Hippocampal formation (tissue), 2 donors: ENCODE data around the gene LAG3.
"Not testable (repeated sequence)": the region's sequence is repeated elsewhere in the genome, so short reads cannot be mapped to it uniquely, and the experiment has no call there.

ENCODE experiments used
- DNase-seq, 2 donors: peaks; one replicate each; lab custom pipeline; 2025; lab: John Stamatoyannopoulos, UW

Gene LAG3

DNA sequence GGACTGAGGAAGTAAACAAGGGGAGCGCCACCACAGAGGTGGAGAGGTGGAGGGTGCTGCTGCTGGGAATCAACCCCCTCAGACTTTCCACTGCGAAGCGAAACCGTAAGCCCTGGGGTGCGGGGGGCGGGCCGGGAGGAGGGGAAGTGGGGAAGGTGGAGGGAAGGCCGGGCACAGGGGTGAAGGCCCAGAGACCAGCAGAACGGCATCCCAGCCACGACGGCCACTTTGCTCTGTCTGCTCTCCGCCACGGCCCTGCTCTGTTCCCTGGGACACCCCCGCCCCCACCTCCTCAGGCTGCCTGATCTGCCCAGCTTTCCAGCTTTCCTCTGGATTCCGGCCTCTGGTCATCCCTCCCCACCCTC, at the start of gene LAG3:
Gene LAG3, plus strand, starts transcription at position 190 of the 365 bp plus-strand sequence. CDS start 333 bp downstream, outside the sequence.
- DNase-seq, result no peak

DNA sequence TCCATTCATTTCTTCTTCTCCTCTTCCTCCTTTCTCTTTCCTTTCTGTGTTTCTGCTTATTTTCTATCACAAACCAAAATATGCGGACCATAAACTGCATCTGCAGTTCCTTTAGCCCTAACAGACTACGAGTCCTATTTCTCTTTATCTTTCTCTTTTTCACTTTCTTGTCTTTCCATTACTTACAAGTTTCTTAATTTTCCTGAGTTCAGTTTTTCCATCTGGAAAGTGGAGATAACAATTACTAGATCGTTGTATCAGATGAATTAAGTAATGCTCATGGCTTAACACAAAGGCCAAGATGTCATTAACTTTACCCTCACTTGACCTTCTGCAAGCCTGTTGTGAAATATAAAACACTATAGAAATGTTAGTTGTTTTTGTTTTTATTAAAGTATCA, 49.5 kb upstream of the LAG3 start:
- DNase-seq, result no peak

DNA sequence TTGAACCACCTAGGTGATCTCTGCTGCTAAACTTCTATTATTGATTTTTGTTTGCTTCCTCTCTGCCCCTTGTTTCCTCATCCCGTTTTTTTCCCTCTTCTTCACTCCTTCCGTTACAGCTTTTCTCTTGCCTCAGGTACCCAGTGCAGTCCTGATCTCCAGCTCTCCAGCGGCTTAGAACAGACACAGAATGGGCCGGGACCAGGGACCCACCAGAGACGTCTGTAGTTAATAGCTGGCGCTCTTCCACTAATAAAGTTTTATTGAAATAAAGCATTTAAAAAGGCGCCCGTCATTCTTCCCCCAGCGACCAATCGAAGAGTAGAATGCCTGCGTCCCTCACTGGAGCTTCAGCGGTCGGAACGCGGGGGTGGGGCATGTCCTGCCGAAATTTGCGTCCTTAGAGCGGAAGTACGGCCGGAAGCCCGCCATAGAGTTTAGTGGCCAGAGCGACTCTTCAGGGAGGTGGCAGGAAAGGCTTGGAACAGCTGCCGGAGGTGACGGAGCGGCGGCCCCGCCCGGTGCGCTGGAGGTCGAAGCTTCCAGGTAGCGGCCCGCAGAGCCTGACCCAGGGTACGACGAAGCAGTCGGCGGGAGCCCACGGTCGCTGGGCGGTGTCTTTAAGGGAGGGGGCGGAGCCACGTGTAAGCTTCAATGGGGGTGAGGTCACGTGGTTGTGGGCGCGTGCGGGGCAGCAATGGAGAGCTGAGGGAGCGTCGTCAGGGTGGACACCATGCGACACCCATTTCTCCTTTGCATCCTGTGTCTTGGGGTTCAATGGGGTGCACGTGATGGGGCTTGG, 48.5 kb upstream of the LAG3 start, which contains the start of gene COPS7A:
Gene COPS7A, plus strand, starts transcription at position 440 of the 802 bp plus-strand sequence. CDS start 611 bp downstream, outside the sequence.
- peak; percentile 97 for DNase-seq

DNA sequence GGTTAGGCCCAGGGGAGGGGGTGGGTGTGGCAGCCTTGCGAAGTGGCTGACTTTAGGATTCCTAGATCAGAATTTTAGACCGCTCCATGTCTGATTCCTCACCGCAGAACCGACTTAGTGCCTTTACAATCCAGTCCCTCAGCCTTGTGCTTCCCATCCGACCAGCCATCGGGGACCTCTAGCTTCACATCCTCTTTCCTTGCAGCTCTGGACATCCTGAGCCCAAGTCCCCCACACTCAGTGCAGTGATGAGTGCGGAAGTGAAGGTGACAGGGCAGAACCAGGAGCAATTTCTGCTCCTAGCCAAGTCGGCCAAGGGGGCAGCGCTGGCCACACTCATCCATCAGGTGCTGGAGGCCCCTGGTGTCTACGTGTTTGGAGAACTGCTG, 47.9 kb upstream of the LAG3 start:
- DNase-seq, result peak in 1 of 2 donors; percentile 31

DNA sequence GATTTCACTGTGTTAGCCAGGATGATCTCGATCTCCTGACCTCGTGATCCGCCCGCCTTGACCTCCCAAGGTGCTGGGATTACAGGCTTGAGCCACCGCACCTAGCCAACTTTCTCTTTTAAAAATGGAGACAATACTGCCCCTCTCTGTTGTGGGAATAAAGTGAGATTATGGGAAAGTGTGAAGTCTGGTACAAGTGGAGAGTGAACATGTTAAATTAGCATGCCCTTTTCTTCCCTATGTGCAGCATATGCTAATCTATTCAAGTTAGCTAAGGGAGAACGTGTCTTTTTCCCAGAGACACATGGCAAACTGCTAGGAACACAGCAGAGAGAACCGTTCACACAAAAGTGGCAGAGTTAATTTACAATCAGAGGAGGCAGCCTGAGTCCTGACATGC, 47.0 kb upstream of the LAG3 start:
- no peak for DNase-seq

DNA sequence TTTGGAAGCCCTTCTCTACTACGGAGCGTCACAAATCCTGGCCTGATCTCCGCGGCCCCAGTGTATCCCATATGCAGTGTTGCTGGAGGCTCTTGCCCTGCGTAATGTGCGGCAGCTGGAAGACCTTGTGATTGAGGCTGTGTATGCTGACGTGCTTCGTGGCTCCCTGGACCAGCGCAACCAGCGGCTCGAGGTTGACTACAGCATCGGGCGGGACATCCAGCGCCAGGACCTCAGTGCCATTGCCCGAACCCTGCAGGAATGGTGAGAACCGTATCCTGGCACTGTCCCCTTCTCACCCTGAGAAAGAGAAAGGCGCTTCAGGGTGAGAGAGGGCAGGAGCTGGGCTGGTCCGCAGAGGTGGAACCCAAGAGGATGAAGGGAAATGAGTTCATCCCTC, 43.1 kb upstream of the LAG3 start:
- DNase-seq, result no peak

DNA sequence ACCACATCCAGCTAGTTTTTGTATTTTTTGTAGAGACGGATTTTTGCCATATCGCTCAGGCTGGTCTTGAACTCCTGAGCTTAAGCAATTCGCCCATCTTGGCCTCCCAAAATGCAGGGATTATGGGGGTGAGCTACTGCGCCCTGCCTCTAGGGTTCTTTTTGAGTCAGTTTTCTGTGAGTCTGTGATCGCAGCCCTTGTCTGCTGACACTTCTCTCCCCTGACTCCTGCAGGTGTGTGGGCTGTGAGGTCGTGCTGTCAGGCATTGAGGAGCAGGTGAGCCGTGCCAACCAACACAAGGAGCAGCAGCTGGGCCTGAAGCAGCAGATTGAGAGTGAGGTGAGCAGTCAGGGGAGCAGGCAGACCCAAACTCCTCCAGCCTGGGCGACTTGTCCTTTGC, 42.2 kb upstream of the LAG3 start:
- DNase-seq, result no peak

DNA sequence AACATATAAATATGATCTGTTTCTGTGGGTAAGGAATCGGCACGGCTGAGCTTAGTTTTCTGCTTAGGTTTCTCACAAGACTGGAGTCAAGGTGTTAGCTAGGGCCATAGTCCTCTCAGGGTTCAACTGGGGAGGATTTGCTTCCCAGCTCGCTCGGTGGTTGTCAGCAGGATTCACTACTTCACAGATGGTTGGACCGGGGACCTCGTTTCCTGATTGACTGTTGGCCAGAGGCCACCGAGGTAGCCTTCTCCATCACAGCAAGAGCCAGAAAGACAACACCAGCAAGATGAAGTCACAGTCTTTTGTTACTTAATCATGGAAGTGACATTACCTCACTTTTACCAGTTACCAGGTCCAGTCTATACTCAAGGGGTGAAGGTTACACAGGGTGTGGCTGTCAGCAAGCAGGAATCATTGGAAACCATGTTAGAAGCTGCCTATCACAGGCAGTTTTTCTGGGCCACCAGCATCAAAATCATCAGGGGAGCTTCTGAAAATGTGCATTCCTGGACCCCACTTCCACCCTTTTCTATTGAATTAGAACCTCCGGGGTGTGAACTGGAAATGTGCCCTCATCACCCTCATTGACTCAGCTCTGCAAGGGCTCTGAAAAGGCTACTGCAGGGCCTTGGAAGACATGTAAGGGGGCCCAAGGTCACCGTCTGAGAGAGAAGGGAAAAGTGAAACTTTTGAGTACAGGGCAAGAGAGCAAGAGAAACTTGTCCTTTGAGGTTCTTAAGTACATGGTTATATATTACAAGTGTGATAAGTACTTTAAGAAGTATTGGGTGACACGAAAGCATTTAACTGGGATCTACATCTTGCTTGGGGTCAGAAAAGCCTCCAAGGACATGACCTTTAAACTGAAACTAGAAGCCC, 37.6 kb upstream of the LAG3 start:
- DNase-seq, result no peak

DNA sequence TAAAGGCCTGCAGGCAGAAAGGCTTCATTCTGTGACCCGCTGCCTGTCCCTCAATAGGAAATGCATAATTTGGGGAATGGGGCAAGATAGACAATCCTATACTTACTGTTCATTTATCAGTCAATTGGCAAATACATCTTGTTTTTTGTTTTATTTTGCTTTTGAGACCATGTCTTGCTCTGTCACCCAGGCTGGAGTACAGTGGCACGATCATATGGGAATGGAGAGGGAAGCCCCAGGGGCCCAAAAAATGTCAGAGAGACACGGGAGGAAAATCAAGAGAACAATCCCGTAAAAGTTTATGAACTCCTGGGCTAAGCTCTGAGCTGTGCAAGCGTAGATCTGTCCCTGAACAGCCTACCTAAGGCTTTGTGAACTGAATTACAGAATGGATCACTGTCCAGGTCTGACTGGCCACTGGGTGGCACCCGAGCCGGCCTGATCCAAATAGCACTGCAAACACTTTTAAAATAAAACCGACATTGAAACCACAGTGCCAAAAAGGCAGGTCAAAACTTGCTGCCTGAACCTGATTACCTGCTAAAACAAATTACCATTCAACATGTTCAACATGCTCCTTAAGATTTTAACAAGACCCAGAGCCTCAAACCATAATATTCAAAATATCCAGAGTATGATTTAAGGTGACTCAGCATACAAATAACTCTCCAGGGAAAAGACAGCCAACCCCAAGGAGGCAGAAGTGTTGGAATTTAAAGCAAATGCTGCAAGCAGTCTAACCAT, 36.7 kb upstream of the LAG3 start:
- DNase-seq, result peak in 1 of 2 donors; percentile 62

DNA sequence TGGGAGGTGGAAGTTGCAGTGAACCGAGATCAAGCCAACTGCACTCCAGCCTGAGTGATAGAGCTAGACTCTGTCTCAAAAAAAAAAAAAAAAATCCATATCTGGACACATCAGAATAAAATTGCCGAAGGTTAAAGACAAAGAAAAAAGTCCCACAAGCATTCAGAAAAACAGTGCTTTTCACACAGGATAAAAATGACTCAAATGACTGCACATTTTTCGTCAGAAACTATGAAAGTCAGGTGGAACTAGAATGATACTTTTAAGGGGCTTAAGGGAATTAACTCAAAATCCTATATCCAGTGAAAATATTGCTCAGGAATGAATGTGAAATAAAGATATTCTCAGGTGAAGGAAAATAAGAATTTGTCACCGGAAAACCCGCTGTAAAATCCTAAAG, 35.6 kb upstream of the LAG3 start:
- no peak for DNase-seq

DNA sequence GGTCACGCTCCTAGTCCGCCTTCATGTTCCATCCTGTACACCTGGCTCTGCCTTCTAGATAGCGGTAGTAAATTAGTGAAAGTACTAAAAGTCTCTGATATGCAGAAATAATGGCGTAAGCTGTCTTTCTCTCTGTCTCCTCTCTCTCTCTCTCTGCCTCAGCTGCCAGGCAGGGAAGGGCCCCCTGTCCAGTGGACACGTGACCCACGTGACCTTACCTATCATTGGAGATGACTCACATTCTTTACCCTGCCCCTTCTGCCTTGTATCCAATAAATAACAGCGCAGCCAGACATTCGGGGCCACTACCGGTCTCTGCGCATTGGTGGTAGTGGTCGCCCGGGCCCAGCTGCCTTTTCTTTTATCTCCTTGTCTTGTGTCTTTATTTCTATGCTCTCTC, 30.2 kb upstream of the LAG3 start:
- not testable (repeated sequence) for DNase-seq

DNA sequence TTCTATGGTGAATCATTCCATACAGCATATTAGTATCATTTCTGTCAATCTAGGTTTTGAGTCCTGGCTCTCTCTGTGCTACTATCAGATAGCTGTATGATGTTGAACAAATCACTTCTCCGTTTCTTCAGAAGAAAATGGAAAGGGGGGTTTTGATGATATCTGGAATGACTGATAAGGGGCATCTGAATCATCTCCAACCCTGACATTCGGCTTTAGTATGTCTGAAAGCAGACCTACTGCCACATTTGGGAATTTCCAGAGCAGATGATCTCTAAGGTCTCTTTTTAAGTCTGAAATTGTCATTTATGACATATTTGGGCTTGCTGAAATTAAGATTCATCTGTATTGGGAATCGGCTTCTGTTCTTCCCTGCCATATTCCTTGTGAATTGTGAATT, 29.5 kb upstream of the LAG3 start:
- DNase-seq, result no peak

DNA sequence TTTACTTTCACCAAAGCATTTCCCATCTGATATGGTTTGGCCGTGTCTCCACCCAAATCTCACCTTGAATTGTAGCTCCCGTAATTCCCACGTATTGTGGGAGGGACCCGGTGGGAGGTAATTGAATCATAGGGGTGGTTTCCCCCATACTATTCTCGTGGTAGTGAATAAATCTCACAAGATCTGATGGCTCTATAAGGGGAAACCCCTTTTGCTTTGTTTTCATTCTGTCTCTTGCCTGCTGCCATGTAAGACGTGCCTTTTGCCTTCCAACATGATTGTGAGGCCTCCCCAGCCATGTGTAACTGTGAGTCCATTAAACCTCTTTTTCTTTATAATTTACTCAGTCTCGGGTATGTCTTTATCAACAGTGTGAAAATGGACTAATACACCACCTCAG, 29.0 kb upstream of the LAG3 start:
- not testable (repeated sequence) for DNase-seq

DNA sequence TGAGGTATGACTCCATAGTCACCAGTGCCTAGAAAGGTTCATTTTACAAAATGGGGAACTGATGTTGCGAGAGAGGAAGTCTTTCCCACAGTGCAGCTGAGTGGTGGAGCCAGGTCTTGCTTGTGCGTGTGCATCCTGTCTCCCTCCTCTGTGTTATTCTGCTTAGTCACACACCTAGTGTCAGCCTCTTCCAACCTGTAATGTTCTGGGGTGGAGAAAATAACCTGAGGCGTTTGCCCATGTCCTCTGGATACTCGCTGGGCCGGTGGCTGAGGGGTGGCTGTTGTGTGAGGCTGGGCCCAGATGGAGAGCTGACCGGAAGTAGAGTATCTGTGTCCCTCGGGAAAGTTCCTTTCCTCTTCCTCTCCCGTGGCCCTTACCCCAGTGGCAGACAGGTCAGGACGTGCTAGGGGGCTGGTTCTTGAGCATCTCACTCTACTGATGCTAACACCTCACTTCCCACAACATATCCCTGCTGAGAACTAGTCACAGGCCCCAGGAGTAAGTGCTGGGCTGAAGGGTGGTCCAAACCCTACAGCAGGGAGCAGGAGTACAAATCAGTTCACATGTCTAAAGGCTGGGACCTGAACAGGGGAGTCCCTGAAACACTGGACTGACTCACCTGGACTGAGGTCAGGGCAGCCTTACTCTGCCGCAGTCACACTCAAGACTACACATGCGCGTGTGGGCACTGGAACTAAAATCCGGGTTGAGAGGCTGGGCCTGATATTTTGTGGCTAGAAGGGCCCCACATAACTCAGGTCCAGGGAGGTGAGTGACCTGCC, 26.4 kb upstream of the LAG3 start:
- no peak for DNase-seq

DNA sequence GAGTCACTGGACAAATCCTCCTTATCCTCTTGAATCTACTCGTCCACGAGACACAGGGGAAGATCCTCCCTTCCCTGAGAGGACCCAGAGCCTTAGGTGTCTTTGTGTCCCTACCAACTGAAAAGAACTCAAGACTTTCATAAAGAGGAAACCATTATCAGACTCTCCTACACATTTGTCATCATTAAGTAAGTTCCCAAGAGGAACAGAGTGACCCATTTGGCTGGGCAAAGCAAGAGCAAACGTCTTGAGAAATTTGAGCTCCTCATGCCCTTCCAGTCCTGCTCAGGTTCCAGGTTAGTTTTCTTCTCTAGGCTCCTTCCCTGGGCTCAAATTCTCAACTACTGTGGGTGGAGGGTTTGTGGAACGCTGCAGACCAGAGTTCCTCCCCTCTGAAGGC, 25.1 kb upstream of the LAG3 start:
- no peak for DNase-seq

DNA sequence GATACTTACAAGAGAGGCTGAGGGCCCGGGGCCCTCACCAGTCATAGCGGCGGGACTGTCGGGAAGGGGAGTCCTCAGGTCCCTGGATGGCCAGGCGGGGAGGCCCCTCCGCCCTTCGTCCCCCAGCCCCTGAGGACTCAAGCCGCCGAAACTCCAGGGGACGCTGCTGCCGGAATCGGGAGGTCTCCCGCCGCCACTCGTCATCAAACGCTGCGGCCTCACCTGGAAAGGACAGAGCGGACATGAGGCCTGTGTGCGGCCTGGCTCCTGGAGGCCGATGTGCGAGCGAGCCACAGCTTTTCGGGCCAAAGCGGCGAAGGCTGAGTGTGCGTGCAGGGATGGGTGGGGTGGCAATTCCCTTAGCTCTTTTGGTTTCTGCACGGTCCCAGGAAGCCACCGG, 23.6 kb upstream of the LAG3 start:
- DNase-seq, result no peak

DNA sequence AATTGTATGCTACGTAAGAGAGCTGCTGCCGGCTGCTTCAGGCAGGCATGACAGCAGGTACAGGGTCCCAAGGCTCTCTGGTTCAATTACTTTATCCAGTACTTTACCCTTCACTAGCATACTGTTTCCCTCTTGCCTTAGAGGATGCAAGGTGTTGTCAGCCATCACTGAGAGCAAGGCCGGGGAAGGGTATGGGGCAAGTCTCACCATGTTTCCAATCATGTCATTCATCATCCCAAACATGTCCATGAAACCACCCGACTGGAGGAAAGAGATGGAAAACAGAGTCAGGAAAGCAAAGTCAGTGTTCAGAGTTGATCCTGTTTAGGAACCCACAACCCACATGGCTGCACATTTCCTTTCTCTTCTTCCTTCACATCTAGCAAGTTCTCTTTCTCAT, 21.8 kb upstream of the LAG3 start:
- DNase-seq, result no peak

DNA sequence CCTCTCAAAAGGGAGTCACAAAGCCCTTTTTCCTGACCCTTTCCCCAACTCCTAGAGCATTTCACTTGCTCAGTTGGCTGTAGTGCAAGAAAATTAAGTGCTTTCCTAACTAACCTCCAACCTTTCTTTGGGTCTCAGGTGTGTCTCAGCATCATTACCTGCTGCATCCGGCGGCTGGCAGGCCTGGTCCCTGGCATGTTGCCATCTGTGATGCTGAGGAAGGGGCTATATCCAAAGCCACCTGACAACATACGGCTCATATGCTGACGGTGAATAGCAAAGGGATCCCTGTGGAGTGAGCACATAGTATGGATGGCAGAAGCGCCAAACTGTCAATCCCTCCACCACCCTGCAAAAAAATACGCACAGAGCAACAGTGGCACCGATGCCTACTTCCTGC, 20.6 kb upstream of the LAG3 start:
- no peak for DNase-seq

DNA sequence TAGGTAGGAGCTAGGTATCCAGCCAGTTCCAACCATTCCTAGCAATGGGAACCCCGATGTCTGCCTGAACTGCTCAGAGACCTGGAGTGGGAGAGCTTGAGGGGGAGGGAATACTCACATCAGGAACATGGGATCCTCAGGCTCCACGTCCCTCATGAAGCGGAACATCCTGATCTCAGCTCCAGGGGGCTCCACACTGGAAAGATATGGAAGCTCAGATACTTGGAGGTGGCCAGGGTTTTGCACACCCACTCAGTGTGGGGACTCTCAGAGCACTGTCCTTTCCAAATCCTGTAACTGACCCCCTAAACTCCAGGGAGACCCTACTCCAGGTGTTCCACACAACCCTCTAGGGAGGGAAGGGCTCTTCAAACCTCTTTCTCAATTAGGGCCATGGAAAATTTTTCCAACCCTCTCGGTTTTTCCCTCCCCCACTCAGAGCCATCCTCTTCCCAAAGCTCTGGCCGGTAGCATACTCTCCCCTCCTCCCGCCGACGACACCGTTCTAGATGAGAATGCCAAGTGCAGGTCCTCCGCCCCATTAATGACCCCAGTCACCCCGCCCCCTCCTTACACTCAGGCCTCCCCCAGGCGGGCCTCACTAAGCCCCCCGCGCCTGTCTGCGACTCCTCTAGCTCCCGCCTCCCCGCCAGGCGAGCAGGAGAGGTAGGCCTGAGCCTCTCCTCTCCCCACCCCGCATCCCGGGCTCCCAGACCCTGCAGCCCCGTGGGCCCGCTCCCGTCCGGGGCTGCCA, 20.0 kb upstream of the LAG3 start:
- no peak for DNase-seq

DNA sequence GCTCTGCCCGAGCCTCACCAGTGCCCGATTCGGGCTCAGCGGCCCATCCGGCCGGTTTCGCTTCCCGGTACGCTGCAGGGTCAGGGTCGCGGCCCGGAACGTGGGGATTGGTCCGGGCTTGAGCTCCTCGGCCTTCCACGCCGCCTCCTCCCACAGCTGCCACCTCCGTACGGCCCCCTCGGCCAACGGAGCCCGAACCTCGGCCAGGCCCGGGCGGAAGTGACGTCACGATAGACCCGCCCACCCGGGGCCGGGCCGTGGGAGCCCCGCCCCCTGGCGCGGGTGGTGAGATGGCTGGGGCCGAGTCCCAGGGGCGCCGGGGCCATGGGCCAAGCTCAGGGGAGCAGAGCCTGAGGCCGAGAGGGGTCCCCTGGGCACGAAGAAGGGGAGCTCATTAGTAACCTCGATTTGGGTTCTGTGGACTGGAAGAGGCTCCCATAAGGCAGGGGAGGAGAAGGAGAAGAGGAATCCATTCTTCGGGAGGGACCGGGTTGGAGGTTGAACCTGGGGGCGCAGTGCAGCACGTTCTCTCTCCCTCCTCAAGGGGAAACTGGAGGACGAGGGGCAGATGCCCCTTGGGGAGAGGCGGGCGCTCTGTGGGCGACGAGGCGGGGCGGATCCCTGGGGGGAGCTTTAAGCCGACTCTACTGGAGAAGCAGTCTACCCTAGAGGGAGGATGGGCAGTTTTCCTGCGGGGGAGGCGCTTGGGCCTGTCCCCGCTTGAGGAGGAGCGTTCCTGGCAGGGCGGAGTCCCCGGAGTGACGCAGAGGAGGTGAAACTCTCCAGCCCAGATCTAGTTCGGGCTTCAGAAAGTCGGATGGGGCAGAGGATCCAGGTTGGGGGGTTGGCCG, 19.2 kb upstream of the LAG3 start, which contains the start of gene MLF2:
Gene MLF2, minus strand, starts transcription at position 221 of the 851 bp plus-strand sequence. CDS start 807 bp downstream, outside the sequence.
- DNase-seq, result peak; percentile 94 to 95
